HCT116 (cell line): ENCODE results near the gene KCNQ4. TPM values are rescaled to one million over a fixed set of nuclear protein-coding genes. Genes with fewer than 3 reads are reported as not detected.

Source experiments
- ATAC-seq: fragments of 200-7000 bp; cut with Tn5 transposase; 2 replicates; pipeline ENCODE4 v1.9.1; 2020; ENCODE audit warnings: mild to moderate bottlenecking, moderate library complexity
- BruUV-seq: library from RNA; stranded (reverse); fragments of 400-500 nt; replicated peaks from 2 replicates; lab custom pipeline; 2021; lab: Mats Ljungman, UMichigan
- CTCF ChIA-PET: fragments of 300-600 bp; sonication (Branson Sonifier 250); formaldehyde crosslinking; loops from one replicate; lab custom pipeline; 2021; ENCODE audit warnings: antibody characterized with exemption; lab: Charles Lee
- POLR2A ChIA-PET: fragments of 300-600, 350-600 bp; sonication (Branson Sonifier 250); formaldehyde crosslinking; loops from one replicate; lab custom pipeline; 2021; ENCODE audit warnings: antibody characterized with exemption; lab: Charles Lee
- RAD21 ChIA-PET, 2 experiments: fragments of 300-600 bp; sonication (Branson Sonifier 250); formaldehyde crosslinking; loops; one replicate each; lab custom pipeline; 2023; ENCODE audit warnings: low total read pairs in 2 of 2; ENCODE audit not compliant: uncharacterized antibody in 2 of 2, unreplicated experiment in 2 of 2, low non-redundant PET in 1 of 2; lab: Charles Lee
- DNase-seq: peaks from one replicate; pipeline ENCODE4 v3.0.0-alpha.2; 2010; ENCODE audit warnings: low read depth, low spot score
- H2AFZ ChIP-seq: fragments of 200-600 bp; shearing (Covaris generic), sonication (generic); 2 replicates; pipeline ENCODE4 v1.6.1; 2017; ENCODE audit warnings: low read depth, mixed run types, mixed read lengths, antibody characterized with exemption, low read length; ENCODE audit not compliant: poor library complexity, severe bottlenecking
- H3K27ac ChIP-seq: 2 replicates; pipeline ENCODE4 v1.5.1; 2012; ENCODE audit warnings: low read depth, low read length
- H3K27me3 ChIP-seq: fragments of 200-600 bp; sonication (generic); 2 replicates; pipeline ENCODE4 v1.6.1; 2016; ENCODE audit warnings: mixed run types, low read length, mixed read lengths; ENCODE audit not compliant: insufficient read depth
- H3K36me3 ChIP-seq, 2 experiments: fragments of 200-500 bp in 1 of 2; fragments of 200-600 bp in 1 of 2; sonication (Bioruptor generic) in 1 of 2; sonication (generic) in 1 of 2; 2 replicates each; pipeline versions ENCODE4 v1.5.1 to v1.6.1; 2014 to 2016; ENCODE audit warnings: low read length in 2 of 2, inconsistent platforms in 1 of 2, mixed read lengths in 1 of 2, mixed run types in 1 of 2; ENCODE audit not compliant: insufficient read depth in 2 of 2, control insufficient read depth in 1 of 2
- H3K4me1 ChIP-seq, 2 experiments: fragments of 200-600 bp in 1 of 2; sonication (generic) in 1 of 2; 2 replicates each; pipeline versions ENCODE4 v1.5.1 to v1.6.1; 2012 to 2017; ENCODE audit warnings: low read length in 2 of 2, inconsistent platforms in 1 of 2, mild to moderate bottlenecking in 1 of 2, mixed read lengths in 1 of 2, mixed run types in 1 of 2, moderate library complexity in 1 of 2; ENCODE audit not compliant: insufficient read depth in 2 of 2, control insufficient read depth in 1 of 2
- H3K4me2 ChIP-seq: fragments of 200-600 bp; sonication (generic); 2 replicates; pipeline ENCODE4 v1.6.1; 2017; ENCODE audit warnings: mixed run types, low read length, mixed read lengths
- H3K4me3 ChIP-seq, 2 experiments: fragments of 200-600 bp in 1 of 2; sonication (generic) in 1 of 2; replicated peaks in 1 of 2; 2 replicates each; pipeline ENCODE4 v1.5.1; 2011 to 2016; ENCODE audit warnings: low read length in 2 of 2, control low read depth in 1 of 2, low read depth in 1 of 2, mild to moderate bottlenecking in 1 of 2, mixed read lengths in 1 of 2, mixed run types in 1 of 2
- H3K79me2 ChIP-seq: fragments of 200-600 bp; sonication (generic); 2 replicates; pipeline ENCODE4 v1.6.1; 2017; ENCODE audit warnings: mild to moderate bottlenecking, mixed run types, low read length, moderate library complexity, mixed read lengths; ENCODE audit not compliant: insufficient read depth
- H3K9ac ChIP-seq: fragments of 200-600 bp; sonication (generic); 2 replicates; pipeline ENCODE4 v1.6.1; 2016; ENCODE audit warnings: low read length, mixed read lengths
- H3K9me2 ChIP-seq: fragments of 200-600 bp; sonication (generic), shearing (Covaris generic); 2 replicates; pipeline ENCODE4 v1.6.1; 2017; ENCODE audit warnings: mixed run types, mild to moderate bottlenecking, moderate library complexity; ENCODE audit not compliant: insufficient read depth
- H3K9me3 ChIP-seq, 2 experiments: fragments of 200-500 bp in 1 of 2; fragments of 200-600 bp in 1 of 2; sonication (Bioruptor generic) in 1 of 2; sonication (generic) in 1 of 2; 2 replicates each; pipeline ENCODE4 v1.6.1; 2014 to 2017; ENCODE audit warnings: low read length in 2 of 2, mixed read lengths in 2 of 2, inconsistent platforms in 1 of 2, low read depth in 1 of 2, mild to moderate bottlenecking in 1 of 2, mixed run types in 1 of 2, moderate library complexity in 1 of 2; ENCODE audit not compliant: control insufficient read depth in 1 of 2, insufficient read depth in 1 of 2
- H4K20me1 ChIP-seq: fragments of 200-600 bp; sonication (generic), shearing (Covaris generic); 2 replicates; pipeline ENCODE4 v1.6.1; 2017; ENCODE audit warnings: mixed run types, mild to moderate bottlenecking, moderate library complexity; ENCODE audit not compliant: insufficient read depth
- ATF3 ChIP-seq: IDR thresholded peaks from 2 replicates; pipeline ENCODE4 v1.6.1; 2012
- CEBPB ChIP-seq: IDR thresholded peaks from 2 replicates; pipeline ENCODE4 v1.6.1; 2012; ENCODE audit warnings: low read depth
- CTCF ChIP-seq, 3 experiments: fragments of 200-600 bp in 1 of 3; sonication (generic) in 1 of 3; IDR thresholded peaks in 2 of 3; conservative IDR thresholded peaks in 1 of 3; 2 replicates each; pipeline ENCODE4 v1.5.1; 2012 to 2017; ENCODE audit warnings: low read depth in 2 of 3, low read length in 2 of 3, antibody characterized with exemption in 1 of 3, borderline replicate concordance in 1 of 3, control low read depth in 1 of 3, mild to moderate bottlenecking in 1 of 3, mixed read lengths in 1 of 3, mixed run types in 1 of 3, moderate library complexity in 1 of 3; ENCODE audit not compliant: insufficient read depth in 1 of 3
- EGR1 ChIP-seq: IDR thresholded peaks from 2 replicates; pipeline ENCODE4 v1.6.1; 2012; ENCODE audit warnings: low read depth
- ELF1 ChIP-seq: IDR thresholded peaks from 2 replicates; pipeline ENCODE4 v1.6.1; 2012; ENCODE audit warnings: low read depth, borderline replicate concordance
- EZH2 ChIP-seq: fragments of 200-600 bp; sonication (generic); IDR thresholded peaks from 2 replicates; pipeline ENCODE4 v1.6.1; 2017; ENCODE audit warnings: antibody characterized with exemption, mixed run types
- EZH2phosphoT487 ChIP-seq: fragments of 200-600 bp; IDR thresholded peaks from 2 replicates; pipeline ENCODE4 v1.6.1; 2018; ENCODE audit warnings: antibody characterized with exemption, borderline replicate concordance
- JUND ChIP-seq: IDR thresholded peaks from 2 replicates; pipeline ENCODE4 v1.6.1; 2012
- POLR2A ChIP-seq: IDR thresholded peaks from 2 replicates; pipeline ENCODE4 v1.7.0; 2011; ENCODE audit warnings: borderline replicate concordance; ENCODE audit not compliant: insufficient read depth, insufficient read length; ENCODE audit errors: extremely low read depth
- POLR2AphosphoS5 ChIP-seq: IDR thresholded peaks from 2 replicates; pipeline ENCODE4 v1.6.1; 2011; ENCODE audit warnings: mild to moderate bottlenecking, low read depth, low read length, moderate library complexity
- REST ChIP-seq: IDR thresholded peaks from 2 replicates; pipeline ENCODE4 v1.6.1; 2012; ENCODE audit warnings: low read depth
- SIN3A ChIP-seq: IDR thresholded peaks from 2 replicates; pipeline ENCODE4 v1.6.1; 2012; ENCODE audit warnings: low read depth
- SP1 ChIP-seq: IDR thresholded peaks from 2 replicates; pipeline ENCODE4 v1.6.1; 2012; ENCODE audit warnings: low read depth
- SRF ChIP-seq: IDR thresholded peaks from 2 replicates; pipeline ENCODE4 v1.6.1; 2012; ENCODE audit warnings: low read depth
- TCF7L2 ChIP-seq: IDR thresholded peaks from 2 replicates; pipeline ENCODE4 v1.7.0; 2011; ENCODE audit warnings: borderline replicate concordance, inconsistent platforms; ENCODE audit not compliant: insufficient read depth, insufficient read length; ENCODE audit errors: extremely low read depth
- YY1 ChIP-seq: IDR thresholded peaks from 2 replicates; pipeline ENCODE4 v1.6.1; 2011; ENCODE audit warnings: low read length, low read depth, moderate library complexity, mild to moderate bottlenecking; ENCODE audit not compliant: insufficient replicate concordance; ENCODE audit errors: extremely low read depth
- ZFX ChIP-seq: fragments of 450-650 bp; IDR thresholded peaks from 2 replicates; pipeline ENCODE4 v1.6.1; 2017
- intact Hi-C: fragments of 100-400 bp; cut with micrococcal nuclease; formaldehyde crosslinking; loops from 2 replicates; pipeline ENCODE4 v1.10.0; 2022
- total RNA-seq: library from RNA; stranded (reverse); gene quantifications from one replicate; pipeline ENCODE4 v1.2.1, GENCODE V29; 2021; ENCODE audit not compliant: unreplicated experiment
- TF ChIP-seq, protein P1 (sequence below): IDR thresholded peaks from 2 replicates; pipeline ENCODE4 v1.6.1; 2011; ENCODE audit warnings: mild to moderate bottlenecking, low read length, moderate library complexity; ENCODE audit not compliant: insufficient replicate concordance; ENCODE audit errors: extremely low read depth

KCNQ4 gene
- total RNA-seq, 1 experiment from 2014 or later, result 4.1 TPM

DNA sequence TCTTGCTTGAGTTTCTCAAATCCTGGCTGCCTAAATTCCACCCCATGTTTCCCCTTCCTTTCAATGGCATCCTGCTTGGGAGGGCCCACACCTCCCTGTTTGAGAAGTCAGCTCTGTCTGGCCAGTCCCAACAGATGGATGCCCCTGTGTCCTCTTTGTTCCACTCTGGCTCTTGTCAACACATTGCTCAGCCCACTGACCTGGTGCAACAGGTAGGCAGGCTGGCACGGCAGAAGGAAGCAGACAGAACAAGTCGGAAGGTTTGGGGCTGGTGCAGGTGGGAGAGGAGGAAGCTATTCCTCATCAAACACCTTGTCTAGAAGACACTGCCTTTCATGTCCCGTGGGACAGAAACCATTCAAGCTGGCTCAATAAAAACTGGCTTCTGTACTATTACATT is 22.7 kb downstream of the KCNQ4 start:
- Histone ChIP-seq H3K9me2 (no peaks in the 10 kb centered on the region), H3K4me2 (no peak overlapping the region), H2AFZ (no peak overlapping the region), H3K4me1 (peaks cover 7 to 21% of the 10 kb centered on the region in 2 experiments; a peak in 3 of 4 replicates), H3K4me3 (no peak overlapping the region), H3K79me2 (no peaks in the 10 kb centered on the region), H3K36me3 (no peaks in the 10 kb centered on the region), H3K27ac (no peak overlapping the region), H4K20me1 (no peaks in the 10 kb centered on the region), H3K9me3 (no peaks in the 10 kb centered on the region), H3K9ac (no peak overlapping the region), H3K27me3 (no peaks in the 10 kb centered on the region)
- ChIA-PET POLR2A (no interaction called here), CTCF (no interaction called here), RAD21 (no interaction called here)
- no peak for DNase-seq
- TF ChIP-seq EZH2, result no peak
- TF ChIP-seq EGR1, result no peak
- TF ChIP-seq ATF3, result no peak
- no peak for TF ChIP-seq SIN3A
- no peak for TF ChIP-seq SP1
- TF ChIP-seq ELF1, result no peak
- TF ChIP-seq CEBPB, result no peak
- no peak for TF ChIP-seq CTCF (IDR thresholded peaks at IDR 0.05 in 2 of 3, conservative IDR thresholded peaks at IDR 0.05 in 1 of 3; ENCODE audit: borderline replicate concordance in 1 of 3, insufficient read depth in 1 of 3, low read depth in 2 of 3, low read length in 2 of 3)
- no peak for TF ChIP-seq POLR2AphosphoS5
- TF ChIP-seq REST, result no peak
- no peak for TF ChIP-seq EZH2phosphoT487
- no peak for TF ChIP-seq YY1
- TF ChIP-seq SRF, result no peak
- no peak for TF ChIP-seq TCF7L2
- TF ChIP-seq ZFX, result no peak
- TF ChIP-seq, protein P1, sequence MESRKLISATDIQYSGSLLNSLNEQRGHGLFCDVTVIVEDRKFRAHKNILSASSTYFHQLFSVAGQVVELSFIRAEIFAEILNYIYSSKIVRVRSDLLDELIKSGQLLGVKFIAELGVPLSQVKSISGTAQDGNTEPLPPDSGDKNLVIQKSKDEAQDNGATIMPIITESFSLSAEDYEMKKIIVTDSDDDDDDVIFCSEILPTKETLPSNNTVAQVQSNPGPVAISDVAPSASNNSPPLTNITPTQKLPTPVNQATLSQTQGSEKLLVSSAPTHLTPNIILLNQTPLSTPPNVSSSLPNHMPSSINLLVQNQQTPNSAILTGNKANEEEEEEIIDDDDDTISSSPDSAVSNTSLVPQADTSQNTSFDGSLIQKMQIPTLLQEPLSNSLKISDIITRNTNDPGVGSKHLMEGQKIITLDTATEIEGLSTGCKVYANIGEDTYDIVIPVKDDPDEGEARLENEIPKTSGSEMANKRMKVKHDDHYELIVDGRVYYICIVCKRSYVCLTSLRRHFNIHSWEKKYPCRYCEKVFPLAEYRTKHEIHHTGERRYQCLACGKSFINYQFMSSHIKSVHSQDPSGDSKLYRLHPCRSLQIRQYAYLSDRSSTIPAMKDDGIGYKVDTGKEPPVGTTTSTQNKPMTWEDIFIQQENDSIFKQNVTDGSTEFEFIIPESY, result no peak
- no peak for TF ChIP-seq POLR2A
- no peak for TF ChIP-seq JUND
- no TSS peak for BruUV-seq
- ATAC-seq, result no peak
- intact Hi-C loops, result no loop called here
